Gastrocnemius medialis (tissue), 4 donors: ENCODE results near the gene CLEC1A.

Experiments used
- CTCF ChIP-seq, 5 experiments: fragments of 450-650 bp in 3 of 5; fragments of 200-600 bp in 2 of 5; sonication (generic) in 2 of 5; IDR thresholded peaks in 4 of 5; conservative IDR thresholded peaks in 1 of 5; 1 replicate in 4 of 5; 2 replicates in 1 of 5; pipeline ENCODE4 v1.5.1; 2016 to 2019; ENCODE audit warnings: antibody characterized with exemption in 5 of 5, mild to moderate bottlenecking in 3 of 5, moderate library complexity in 3 of 5
- POLR2A ChIP-seq, 2 donors: fragments of 450-650 bp; IDR thresholded peaks; one replicate each; pipeline ENCODE4 v1.6.1; 2017; ENCODE audit warnings: antibody characterized with exemption in 2 of 2, mild to moderate bottlenecking in 2 of 2, moderate library complexity in 2 of 2

GRCh38 chr12:10052193-10052913 is 46.4 kb downstream of the CLEC1A start:
- no peak for TF ChIP-seq CTCF (IDR thresholded peaks at IDR 0.05 in 4 of 5, conservative IDR thresholded peaks at IDR 0.05 in 1 of 5)
- no peak for TF ChIP-seq POLR2A (IDR thresholded peaks at IDR 0.05)
